ENCODE data around the gene CCDC13. TPM values are rescaled to one million over a fixed set of nuclear protein-coding genes. Genes with fewer than 3 reads are reported as not detected.

Gene CCDC13
- total RNA-seq, 1 donor from 2014 or later = not detected

GRCh38 chr3:42796332-42796885 is 23.4 kb upstream of the CCDC13 start:
- H3K4me1 Mint-ChIP-seq = peaks cover 5% of the 10 kb centered on the region
- Histone ChIP-seq H4K20me1 (ENCODE audit: low read depth) (no peaks in the 10 kb centered on the region), H3K4me1 (no peaks in the 10 kb centered on the region), H3K36me3 (peaks cover 9% of the 10 kb centered on the region), H3K27ac (no peak overlapping the region), H3K4me2 (no peak overlapping the region), H3K9ac (no peak overlapping the region), H3F3A (ENCODE audit: low read depth) (no peaks in the 10 kb centered on the region), H3K9me3 (ENCODE audit: low read depth) (no peaks in the 10 kb centered on the region), H3K27me3 (no peaks in the 10 kb centered on the region), H2AFZ (replicated peaks) (no peak overlapping the region), H3K79me2 (ENCODE audit: low read depth) (peaks cover 74% of the 10 kb centered on the region), H3K4me3 (no peak overlapping the region)
- peaks cover 2% of the 10 kb centered on the region for H3K9me3 Mint-ChIP-seq
- no peaks in the 10 kb centered on the region for H3K27me3 Mint-ChIP-seq (ENCODE audit: insufficient read depth, low read depth)
- no peak overlapping the region for H3K4me3 Mint-ChIP-seq
- DNase-seq (ENCODE audit: low spot score) = no peak
- TF ChIP-seq EZH2phosphoT487 (IDR thresholded peaks at IDR 0.05) = no peak
- TF ChIP-seq, protein P1, sequence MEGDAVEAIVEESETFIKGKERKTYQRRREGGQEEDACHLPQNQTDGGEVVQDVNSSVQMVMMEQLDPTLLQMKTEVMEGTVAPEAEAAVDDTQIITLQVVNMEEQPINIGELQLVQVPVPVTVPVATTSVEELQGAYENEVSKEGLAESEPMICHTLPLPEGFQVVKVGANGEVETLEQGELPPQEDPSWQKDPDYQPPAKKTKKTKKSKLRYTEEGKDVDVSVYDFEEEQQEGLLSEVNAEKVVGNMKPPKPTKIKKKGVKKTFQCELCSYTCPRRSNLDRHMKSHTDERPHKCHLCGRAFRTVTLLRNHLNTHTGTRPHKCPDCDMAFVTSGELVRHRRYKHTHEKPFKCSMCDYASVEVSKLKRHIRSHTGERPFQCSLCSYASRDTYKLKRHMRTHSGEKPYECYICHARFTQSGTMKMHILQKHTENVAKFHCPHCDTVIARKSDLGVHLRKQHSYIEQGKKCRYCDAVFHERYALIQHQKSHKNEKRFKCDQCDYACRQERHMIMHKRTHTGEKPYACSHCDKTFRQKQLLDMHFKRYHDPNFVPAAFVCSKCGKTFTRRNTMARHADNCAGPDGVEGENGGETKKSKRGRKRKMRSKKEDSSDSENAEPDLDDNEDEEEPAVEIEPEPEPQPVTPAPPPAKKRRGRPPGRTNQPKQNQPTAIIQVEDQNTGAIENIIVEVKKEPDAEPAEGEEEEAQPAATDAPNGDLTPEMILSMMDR (IDR thresholded peaks at IDR 0.05) = no peak
- TF ChIP-seq EZH2 (IDR thresholded peaks at IDR 0.05) = no peak
- H3K36me3 Mint-ChIP-seq = peaks cover 30% of the 10 kb centered on the region
- H3K27ac Mint-ChIP-seq = peak overlapping the region; percentile 42

- Histone ChIP-seq H3K9me3 (ENCODE audit: low read depth) (no peaks in the 10 kb centered on the region), H3K27me3 (no peaks in the 10 kb centered on the region), H3K4me1 (no peaks in the 10 kb centered on the region), H3K36me3 (peaks cover 9% of the 10 kb centered on the region), H3F3A (ENCODE audit: low read depth) (no peaks in the 10 kb centered on the region), H4K20me1 (ENCODE audit: low read depth) (no peaks in the 10 kb centered on the region), H2AFZ (replicated peaks) (no peak overlapping the region), H3K4me3 (no peak overlapping the region), H3K27ac (no peak overlapping the region), H3K9ac (no peak overlapping the region), H3K79me2 (ENCODE audit: low read depth) (peaks cover 72% of the 10 kb centered on the region), H3K4me2 (no peak overlapping the region)
- H3K36me3 Mint-ChIP-seq = peaks cover 28% of the 10 kb centered on the region
- TF ChIP-seq EZH2 (IDR thresholded peaks at IDR 0.05) = no peak
- TF ChIP-seq, protein P1 (IDR thresholded peaks at IDR 0.05) = no peak
- no peak for TF ChIP-seq EZH2phosphoT487 (IDR thresholded peaks at IDR 0.05)
- peaks cover 5% of the 10 kb centered on the region for H3K4me1 Mint-ChIP-seq
- no peaks in the 10 kb centered on the region for H3K27me3 Mint-ChIP-seq (ENCODE audit: insufficient read depth, low read depth)
- DNase-seq (ENCODE audit: low spot score) = no peak
- no peak overlapping the region for H3K4me3 Mint-ChIP-seq
- H3K9me3 Mint-ChIP-seq = peaks cover 2% of the 10 kb centered on the region
- no peak overlapping the region for H3K27ac Mint-ChIP-seq
These were observed 22.6 kb upstream of the CCDC13 start for GRCh38 chr3:42795621-42796181.

- Histone ChIP-seq H4K20me1 (ENCODE audit: low read depth) (peaks cover 3% of the 10 kb centered on the region), H3K79me2 (ENCODE audit: low read depth) (peaks cover 92% of the 10 kb centered on the region), H3K4me2 (no peak overlapping the region), H3K27me3 (no peaks in the 10 kb centered on the region), H3K36me3 (peaks cover 25% of the 10 kb centered on the region), H2AFZ (replicated peaks) (no peak overlapping the region), H3K4me1 (no peaks in the 10 kb centered on the region), H3F3A (ENCODE audit: low read depth) (peaks cover 3% of the 10 kb centered on the region), H3K9ac (no peak overlapping the region), H3K27ac (no peak overlapping the region), H3K9me3 (ENCODE audit: low read depth) (no peaks in the 10 kb centered on the region), H3K4me3 (no peak overlapping the region)
- no peaks in the 10 kb centered on the region for H3K9me3 Mint-ChIP-seq
- H3K36me3 Mint-ChIP-seq = peaks cover 27% of the 10 kb centered on the region
- no peak for DNase-seq (ENCODE audit: low spot score)
- H3K4me1 Mint-ChIP-seq = no peaks in the 10 kb centered on the region
- H3K27me3 Mint-ChIP-seq (ENCODE audit: insufficient read depth, low read depth) = no peaks in the 10 kb centered on the region
- no peak overlapping the region for H3K4me3 Mint-ChIP-seq
- H3K27ac Mint-ChIP-seq = no peak overlapping the region
- TF ChIP-seq EZH2phosphoT487 (IDR thresholded peaks at IDR 0.05) (no peak), EZH2 (IDR thresholded peaks at IDR 0.05) (no peak)
- TF ChIP-seq, protein P1 (IDR thresholded peaks at IDR 0.05) = no peak
These were observed 17.7 kb upstream of the CCDC13 start for GRCh38 chr3:42790714-42791229.

Data from neural progenitor cell (in vitro differentiated cells).